PFSK-1 (cell line): ENCODE results near the gene MX1.

Source experiments
- POLR2AphosphoS5 ChIP-seq: IDR thresholded peaks from 2 replicates; pipeline ENCODE4 v1.6.1; 2012; ENCODE audit warnings: low read depth, mild to moderate bottlenecking, control low read depth, low read length, moderate library complexity
- SIN3A ChIP-seq: IDR thresholded peaks from 2 replicates; pipeline ENCODE4 v1.6.1; 2012; ENCODE audit warnings: mild to moderate bottlenecking, low read length, moderate library complexity, borderline replicate concordance; ENCODE audit not compliant: insufficient read depth
- TAF1 ChIP-seq: IDR thresholded peaks from 2 replicates; pipeline ENCODE4 v1.6.1; 2012; ENCODE audit warnings: low read length, control low read depth, borderline replicate concordance; ENCODE audit not compliant: insufficient read depth
- TF ChIP-seq, protein P1 (sequence below), 2 experiments: IDR thresholded peaks; 2 replicates each; pipeline versions ENCODE4 v1.6.1 to v1.8.0; 2011 to 2012; ENCODE audit warnings: low read depth in 2 of 2, low read length in 2 of 2, control low read depth in 1 of 2, inconsistent platforms in 1 of 2, mild to moderate bottlenecking in 1 of 2, moderate library complexity in 1 of 2; ENCODE audit not compliant: insufficient read depth in 1 of 2

DNA sequence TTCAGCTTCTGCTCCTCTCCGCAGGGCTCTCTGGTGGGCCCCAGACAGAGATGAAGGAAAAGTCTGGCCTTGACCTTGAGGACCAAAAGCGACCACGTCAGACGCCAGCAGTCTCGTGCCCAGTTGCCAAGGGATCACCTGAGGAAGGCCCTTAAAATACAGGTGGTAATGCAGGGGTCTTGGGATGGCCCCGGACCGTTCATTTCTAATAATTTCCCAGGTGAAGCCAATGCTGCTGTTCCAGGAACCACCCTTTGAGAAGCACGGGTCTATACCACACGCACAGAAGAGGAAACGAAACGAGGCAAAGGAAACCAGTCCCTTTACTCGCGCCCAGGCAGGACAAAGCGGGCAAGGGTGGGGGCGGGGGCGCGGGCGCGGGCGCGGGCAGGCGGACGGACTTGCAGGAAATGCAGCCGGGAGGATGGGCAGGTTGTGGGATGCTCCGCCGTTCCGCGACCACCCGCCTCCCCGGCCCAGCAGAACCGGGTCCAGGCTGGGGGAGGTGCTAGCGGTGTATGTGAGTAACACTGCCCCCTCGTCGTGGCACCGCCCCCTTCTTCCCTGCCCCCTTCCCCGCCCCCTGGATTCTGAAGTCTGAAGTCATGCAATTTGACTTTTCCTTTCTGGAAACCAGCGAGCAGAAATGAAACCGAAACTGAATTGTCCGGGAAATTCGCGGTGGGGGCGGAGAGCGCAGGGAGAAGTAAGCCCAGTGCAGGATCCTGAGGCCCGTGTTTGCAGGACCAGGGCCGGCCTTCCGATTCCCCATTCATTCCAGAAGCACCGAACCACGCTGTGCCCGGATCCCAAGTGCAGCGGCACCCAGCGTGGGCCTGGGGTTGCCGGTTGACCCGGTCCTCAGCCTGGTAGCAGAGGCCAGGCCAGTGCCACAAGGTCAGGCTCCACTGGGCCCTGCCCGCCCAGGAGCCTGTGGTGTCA lies 5.8 kb upstream of the MX1 start:
- no peak for TF ChIP-seq POLR2AphosphoS5
- TF ChIP-seq, protein P1, sequence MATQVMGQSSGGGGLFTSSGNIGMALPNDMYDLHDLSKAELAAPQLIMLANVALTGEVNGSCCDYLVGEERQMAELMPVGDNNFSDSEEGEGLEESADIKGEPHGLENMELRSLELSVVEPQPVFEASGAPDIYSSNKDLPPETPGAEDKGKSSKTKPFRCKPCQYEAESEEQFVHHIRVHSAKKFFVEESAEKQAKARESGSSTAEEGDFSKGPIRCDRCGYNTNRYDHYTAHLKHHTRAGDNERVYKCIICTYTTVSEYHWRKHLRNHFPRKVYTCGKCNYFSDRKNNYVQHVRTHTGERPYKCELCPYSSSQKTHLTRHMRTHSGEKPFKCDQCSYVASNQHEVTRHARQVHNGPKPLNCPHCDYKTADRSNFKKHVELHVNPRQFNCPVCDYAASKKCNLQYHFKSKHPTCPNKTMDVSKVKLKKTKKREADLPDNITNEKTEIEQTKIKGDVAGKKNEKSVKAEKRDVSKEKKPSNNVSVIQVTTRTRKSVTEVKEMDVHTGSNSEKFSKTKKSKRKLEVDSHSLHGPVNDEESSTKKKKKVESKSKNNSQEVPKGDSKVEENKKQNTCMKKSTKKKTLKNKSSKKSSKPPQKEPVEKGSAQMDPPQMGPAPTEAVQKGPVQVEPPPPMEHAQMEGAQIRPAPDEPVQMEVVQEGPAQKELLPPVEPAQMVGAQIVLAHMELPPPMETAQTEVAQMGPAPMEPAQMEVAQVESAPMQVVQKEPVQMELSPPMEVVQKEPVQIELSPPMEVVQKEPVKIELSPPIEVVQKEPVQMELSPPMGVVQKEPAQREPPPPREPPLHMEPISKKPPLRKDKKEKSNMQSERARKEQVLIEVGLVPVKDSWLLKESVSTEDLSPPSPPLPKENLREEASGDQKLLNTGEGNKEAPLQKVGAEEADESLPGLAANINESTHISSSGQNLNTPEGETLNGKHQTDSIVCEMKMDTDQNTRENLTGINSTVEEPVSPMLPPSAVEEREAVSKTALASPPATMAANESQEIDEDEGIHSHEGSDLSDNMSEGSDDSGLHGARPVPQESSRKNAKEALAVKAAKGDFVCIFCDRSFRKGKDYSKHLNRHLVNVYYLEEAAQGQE (IDR thresholded peaks at IDR 0.05; ENCODE audit: insufficient read depth in 1 of 2, low read depth in 2 of 2, low read length in 2 of 2), result no peak
- no peak for TF ChIP-seq TAF1
- no peak for TF ChIP-seq SIN3A
